Neural progenitor cell (in vitro differentiated cells): ENCODE measurements around the gene IQCF2.

Experiments
- EZH2 ChIP-seq: fragments of 200-600 bp; sonication (generic); IDR thresholded peaks from 2 replicates; pipeline ENCODE4 v1.6.1; 2017; ENCODE audit warnings: antibody characterized with exemption, mild to moderate bottlenecking, moderate library complexity
- EZH2phosphoT487 ChIP-seq: fragments of 200-600 bp; sonication (generic); IDR thresholded peaks from 2 replicates; pipeline ENCODE4 v1.6.1; 2017; ENCODE audit warnings: antibody characterized with exemption
- TF ChIP-seq, protein P1 (sequence below): fragments of 200-600 bp; sonication (generic); IDR thresholded peaks from 2 replicates; pipeline ENCODE4 v1.5.1; 2017; ENCODE audit warnings: antibody characterized with exemption, mild to moderate bottlenecking

- TF ChIP-seq EZH2 (no peak), EZH2phosphoT487 (no peak)
- TF ChIP-seq, protein P1, sequence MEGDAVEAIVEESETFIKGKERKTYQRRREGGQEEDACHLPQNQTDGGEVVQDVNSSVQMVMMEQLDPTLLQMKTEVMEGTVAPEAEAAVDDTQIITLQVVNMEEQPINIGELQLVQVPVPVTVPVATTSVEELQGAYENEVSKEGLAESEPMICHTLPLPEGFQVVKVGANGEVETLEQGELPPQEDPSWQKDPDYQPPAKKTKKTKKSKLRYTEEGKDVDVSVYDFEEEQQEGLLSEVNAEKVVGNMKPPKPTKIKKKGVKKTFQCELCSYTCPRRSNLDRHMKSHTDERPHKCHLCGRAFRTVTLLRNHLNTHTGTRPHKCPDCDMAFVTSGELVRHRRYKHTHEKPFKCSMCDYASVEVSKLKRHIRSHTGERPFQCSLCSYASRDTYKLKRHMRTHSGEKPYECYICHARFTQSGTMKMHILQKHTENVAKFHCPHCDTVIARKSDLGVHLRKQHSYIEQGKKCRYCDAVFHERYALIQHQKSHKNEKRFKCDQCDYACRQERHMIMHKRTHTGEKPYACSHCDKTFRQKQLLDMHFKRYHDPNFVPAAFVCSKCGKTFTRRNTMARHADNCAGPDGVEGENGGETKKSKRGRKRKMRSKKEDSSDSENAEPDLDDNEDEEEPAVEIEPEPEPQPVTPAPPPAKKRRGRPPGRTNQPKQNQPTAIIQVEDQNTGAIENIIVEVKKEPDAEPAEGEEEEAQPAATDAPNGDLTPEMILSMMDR = no peak
Observed at GRCh38 chr3:51908026-51908425, 46.6 kb downstream of the IQCF2 start.
